Measurements from ENCODE around the gene AP2S1.
"Not testable (repeated sequence)": the region's sequence is repeated elsewhere in the genome, so short reads cannot be mapped to it uniquely, and the experiment has no call there.

Gene AP2S1

DNA sequence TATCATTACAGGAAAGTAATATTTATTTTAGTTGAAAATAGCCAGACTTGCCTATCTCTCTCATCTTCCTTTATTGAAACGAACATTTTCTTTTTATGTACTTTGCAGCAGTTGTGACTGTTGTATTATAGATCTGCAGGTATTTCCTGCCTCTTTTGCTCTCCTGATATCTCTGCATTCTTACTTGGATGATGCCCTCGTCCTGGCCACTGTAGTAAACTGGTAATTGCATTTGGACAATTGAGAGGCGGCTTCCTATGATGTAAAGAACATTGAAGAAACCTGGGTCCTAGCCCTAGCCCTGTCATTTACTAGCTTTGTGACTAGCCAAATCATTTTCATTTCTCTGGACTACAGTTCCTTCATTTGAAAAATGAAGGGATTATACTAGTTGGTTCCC lies 16.5 kb upstream of the AP2S1 start:
- DNase-seq (ENCODE audit: low read depth in 3 of 3) = no peak

DNA sequence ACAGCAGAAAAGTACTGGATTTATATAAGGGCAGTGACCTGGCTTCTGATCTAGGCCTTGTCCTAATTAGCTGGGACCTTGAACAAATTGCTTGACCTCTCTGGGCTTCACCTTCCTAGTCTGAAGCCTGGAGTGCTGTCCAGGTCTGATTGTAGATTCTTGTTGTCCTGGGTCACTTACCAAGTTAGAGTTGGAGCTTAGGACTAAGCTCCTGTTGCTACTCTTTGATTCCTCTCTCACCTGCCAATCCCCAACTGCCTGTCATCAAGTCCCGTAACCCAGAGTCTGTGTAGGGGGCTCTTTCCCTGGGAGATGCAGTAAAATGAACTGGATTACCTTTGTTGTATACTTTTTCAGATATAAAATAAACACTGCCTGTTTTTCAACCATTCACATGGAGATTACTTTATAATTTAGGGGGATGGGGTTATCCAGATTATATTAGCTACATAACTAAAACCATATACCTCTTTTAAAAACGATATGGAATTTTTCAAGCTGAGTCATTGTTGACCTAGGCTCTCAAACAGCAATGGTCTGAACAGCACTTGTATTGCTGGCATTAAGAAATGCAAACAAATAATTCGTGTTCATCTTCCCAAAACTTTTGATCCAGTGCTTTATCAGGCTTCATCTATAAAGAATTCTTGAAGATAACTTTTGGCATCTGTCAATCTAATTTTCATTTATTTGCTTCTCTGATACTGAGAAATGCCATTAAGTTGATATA lies 15.9 kb upstream of the AP2S1 start:
- no peak for DNase-seq (ENCODE audit: low read depth in 3 of 3)

- DNase-seq (ENCODE audit: low read depth in 3 of 3) = no peak
These were observed 13.4 kb upstream of the AP2S1 start for GRCh38 chr19:46863818-46864629.

- DNase-seq (ENCODE audit: low read depth in 3 of 3) = no peak
These were observed 12.5 kb upstream of the AP2S1 start for GRCh38 chr19:46862974-46863632.

GRCh38 chr19:46862503-46862834 lies 11.8 kb upstream of the AP2S1 start:
- DNase-seq (ENCODE audit: low read depth in 3 of 3) = no peak

- DNase-seq (ENCODE audit: low read depth in 3 of 3) = no peak
These were observed 11.3 kb upstream of the AP2S1 start for GRCh38 chr19:46861691-46862502.

DNA sequence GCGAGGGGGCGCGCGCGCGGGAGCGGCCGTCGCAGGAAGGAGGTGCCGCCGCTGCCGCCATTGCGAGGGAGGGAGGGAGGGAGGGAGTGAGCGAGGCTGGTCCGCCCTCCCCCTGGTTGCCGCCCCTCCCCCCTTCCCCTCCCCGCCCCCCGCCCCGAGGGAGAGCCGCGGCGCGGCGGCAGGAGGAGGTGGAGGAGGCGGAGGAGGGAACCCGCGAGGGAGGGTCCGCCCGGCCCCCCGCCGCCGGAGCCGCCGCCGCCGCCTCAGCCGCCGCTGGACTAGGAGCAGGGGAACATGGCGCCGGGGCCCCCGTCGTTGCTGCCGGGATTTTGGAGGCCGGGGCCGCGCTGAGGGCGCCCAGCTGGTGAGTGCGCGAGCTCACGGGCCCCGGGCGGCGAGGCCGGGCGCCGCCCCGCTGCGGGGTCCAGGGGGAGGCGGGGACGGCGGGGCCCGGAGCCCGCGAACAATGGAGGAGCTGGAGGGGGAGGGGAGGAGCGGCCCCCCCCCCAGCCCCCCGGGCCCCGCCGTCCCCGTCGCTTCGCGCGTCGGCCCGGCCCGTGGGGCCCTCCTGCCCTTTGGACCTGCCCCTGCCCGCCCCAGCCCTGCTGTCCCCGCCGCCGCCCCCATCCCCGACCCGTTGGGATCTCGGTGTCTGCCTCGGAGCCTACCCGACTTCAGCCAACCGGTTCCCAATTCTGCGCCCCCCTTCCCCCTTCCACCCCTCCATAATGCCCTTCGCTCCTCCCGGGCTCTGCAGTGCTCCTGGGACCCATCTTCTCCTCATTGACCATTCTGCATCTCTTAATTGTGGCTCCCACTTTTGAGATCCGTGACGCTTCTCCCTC lies 10.4 kb upstream of the AP2S1 start, which contains the start of gene ARHGAP35:
Gene ARHGAP35, plus strand, starts transcription at position 152 of the 845 bp plus-strand sequence. CDS start 57,679 bp downstream, outside the sequence.
- DNase-seq (ENCODE audit: low read depth in 3 of 3) = peak in 1 of 3 experiments; percentile 72

GRCh38 chr19:46860125-46860845 lies 9.6 kb upstream of the AP2S1 start:
- peak; percentile 86 to 90 (median 88) for DNase-seq (ENCODE audit: low read depth in 3 of 3)

GRCh38 chr19:46859637-46860124 lies 9.0 kb upstream of the AP2S1 start:
- DNase-seq (ENCODE audit: low read depth in 3 of 3) = no peak

DNA sequence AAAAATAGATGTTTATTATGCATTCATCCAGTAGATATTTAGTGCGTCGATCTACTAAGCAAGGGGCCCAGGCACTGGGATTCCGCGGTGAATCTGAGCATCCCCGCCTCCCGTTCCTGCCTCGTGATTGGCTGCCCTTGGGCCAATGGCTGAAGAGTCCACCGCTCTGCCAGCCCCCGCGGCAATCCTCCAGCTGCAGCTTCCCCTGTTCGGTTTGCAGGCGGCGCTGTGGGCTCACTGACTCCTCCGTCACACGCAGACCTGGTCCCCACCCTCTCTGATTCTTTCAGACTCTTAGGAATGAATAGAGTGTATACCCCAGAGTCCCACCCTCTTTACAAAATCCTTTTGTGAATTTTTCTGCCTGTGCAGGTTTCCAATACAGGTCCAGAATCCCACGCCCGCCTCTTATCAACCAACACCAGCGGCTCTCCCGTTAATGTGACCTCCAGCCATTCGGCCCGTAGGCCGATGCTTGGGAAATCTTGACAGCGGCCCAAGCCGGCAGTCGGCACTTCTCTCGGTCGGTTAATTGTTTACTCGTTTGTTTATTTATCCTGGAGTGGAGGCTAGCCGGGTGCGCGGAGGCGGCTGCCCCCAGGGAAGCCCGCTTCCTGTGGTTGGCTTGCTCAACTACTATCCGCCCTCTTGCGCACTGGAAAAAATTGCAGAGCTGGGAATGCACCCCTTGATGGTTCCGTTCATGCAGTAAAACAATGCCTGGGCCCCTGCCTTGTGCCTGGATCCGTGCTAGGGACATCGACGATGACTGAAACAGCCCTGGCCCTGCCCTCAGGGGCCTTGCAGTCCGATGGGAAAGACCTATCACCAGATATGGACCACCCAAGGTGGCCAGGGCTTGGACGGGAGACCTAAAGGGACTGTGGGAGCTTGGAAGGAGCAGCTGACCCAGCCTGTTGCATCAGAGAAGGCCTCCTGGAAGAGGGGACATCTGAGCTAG lies 5.7 kb upstream of the AP2S1 start:
- DNase-seq (ENCODE audit: low read depth in 3 of 3) = peak; percentile 76 to 85 (median 84)

DNA sequence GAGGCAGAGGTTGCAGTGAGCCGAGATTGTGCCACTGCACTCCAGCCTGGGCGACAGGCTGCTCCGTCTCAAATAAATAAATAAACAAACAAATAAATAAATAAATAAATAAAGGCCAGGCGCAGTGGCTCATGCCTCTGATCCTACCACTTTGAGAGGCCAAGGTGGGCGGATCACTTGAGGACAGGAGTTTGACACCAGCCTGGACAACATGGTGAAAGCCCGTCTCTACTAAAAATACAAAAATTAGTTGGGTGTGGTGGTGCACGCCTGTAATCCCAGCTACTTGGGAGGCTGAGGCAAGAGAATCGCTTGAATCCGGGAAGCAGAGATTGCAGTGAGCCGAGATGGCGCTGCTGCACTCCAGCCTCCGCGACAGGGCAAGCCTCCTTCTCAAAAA lies 4.1 kb upstream of the AP2S1 start:
- not testable (repeated sequence) for DNase-seq (ENCODE audit: low read depth in 3 of 3)

- DNase-seq (ENCODE audit: low read depth in 3 of 3) = no peak
These were observed 2.2 kb upstream of the AP2S1 start for GRCh38 chr19:46852830-46853229.

DNA sequence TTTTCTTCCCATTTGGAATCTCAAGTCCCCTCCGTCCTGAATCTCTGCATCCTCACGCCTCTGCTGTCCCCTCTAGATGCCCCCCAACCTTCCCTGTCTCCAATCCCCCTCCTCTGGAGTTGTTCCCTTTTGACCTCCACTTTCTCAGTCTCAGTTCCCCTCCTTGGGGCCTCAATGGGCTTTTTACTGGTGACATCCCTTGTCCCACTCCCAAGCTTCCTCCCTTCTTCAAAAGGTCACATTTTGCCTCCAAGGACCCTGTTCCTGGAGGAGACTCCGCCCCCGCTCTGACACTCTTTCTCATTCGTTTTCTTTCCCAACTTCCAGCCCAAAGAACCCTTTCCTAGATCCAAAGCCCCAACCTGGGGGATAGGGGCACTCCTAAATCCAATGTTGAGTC lies 1.0 kb downstream of the AP2S1 start:
- no peak for DNase-seq (ENCODE audit: low read depth in 3 of 3)

GRCh38 chr19:46848389-46848788 lies 2.3 kb downstream of the AP2S1 start:
- DNase-seq (ENCODE audit: low read depth in 3 of 3) = no peak

GRCh38 chr19:46847528-46847927 lies 3.1 kb downstream of the AP2S1 start:
- DNase-seq (ENCODE audit: low read depth in 3 of 3) = no peak

DNA sequence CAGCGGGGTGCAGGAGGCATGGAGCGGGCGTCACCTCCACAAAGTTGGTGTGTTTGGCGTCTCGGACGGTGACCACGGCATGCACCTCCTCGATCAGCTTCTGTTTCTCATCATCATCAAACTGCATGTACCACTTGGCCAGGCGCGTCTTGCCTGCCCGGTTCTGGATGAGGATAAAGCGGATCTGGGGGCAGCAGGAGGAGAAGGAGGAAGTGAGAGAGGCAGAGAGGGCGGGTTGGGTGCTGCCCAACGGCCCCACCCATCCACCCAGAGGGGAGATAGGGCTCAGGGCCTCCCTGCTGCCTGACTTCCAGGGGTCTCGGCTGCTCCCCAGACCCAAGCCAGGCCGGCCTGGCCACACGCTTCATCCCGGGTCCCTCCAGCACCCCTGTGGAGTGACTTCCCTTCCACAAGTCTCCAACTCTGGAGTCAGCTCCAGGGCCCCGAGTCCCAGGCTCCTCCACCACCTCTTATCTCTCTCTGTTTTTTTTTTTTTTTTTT lies 4.6 kb downstream of the AP2S1 start:
- DNase-seq (ENCODE audit: low read depth in 3 of 3) = no peak

DNA sequence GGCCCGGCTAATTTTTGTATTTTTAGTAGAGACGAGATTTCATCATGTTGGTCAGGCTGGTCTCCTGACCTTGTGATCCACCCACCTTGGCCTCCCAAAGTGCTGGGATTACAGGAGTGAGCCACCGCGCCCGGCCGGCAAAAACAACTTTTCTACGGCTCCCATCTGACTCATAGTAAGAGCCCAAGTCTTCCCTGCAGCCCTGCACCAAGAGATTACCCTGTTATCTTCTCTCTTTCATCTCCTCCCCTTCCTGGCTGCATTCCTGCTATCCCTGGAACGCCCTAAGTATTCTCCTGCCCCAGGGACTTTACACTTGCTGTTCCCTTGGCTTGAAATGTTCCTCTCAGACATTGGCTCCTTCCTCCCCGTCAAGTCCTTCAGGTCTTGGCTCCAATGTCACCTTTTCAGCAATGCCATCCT lies 6.6 kb downstream of the AP2S1 start:
- no peak for DNase-seq (ENCODE audit: low read depth in 3 of 3)

DNA sequence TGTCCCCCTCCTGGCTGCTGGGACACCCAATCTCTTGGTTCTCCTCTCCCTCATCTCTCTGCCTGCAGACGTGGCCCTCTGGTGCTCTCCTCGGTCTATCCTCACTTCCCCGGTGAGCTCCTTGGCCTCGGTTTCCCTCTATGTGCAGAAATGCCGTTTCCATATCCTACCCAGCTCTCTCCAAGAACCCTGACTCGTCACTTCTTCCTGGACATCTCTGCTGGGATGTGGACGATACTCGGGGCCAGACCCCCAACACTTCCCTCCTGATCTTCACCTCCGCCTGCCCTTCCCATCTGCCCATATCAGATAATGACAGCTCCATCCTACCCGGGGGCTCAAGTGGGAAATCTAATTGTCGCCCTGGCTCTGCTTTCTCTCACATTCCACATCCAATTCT lies 7.9 kb downstream of the AP2S1 start:
- no peak for DNase-seq (ENCODE audit: low read depth in 3 of 3)
